Measurements from ENCODE around the gene ENOX1.

Gene ENOX1

GRCh38 chr13:43749503-43749902 lies 37.3 kb downstream of the ENOX1 start:
- in situ Hi-C loops (cut with HindIII; ENCODE audit: low sequenced_read_pairs): no loop called here

- in situ Hi-C loops (cut with HindIII; ENCODE audit: low sequenced_read_pairs): no loop called here
These were observed 42.3 kb downstream of the ENOX1 start for GRCh38 chr13:43744261-43745031.

GRCh38 chr13:43742911-43743310 lies 43.9 kb downstream of the ENOX1 start:
- in situ Hi-C loops (cut with HindIII; ENCODE audit: low sequenced_read_pairs): no loop called here

DNA sequence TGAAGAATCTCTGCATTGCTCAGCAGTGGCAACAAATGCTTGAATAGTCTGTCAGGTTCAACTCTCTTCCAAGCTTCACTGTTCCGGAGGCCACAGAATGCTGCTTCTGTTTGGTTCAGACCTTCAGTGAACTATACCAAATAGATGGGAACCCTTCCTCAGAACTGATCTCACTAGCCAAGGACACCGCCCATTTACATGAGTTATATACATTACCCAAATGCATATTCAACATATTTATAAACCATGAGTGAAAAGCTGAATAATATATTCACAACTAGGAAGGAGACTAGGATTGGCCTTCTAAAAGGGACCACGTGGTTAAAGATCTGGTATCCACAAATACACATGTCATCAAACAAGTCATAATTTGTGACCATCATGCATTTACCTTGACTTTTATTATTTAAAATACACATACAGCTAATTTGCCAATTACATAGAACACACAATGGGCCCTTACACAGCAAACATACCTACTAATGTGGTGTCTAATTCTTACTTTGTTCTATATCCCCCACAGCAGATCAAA lies 49.3 kb downstream of the ENOX1 start:
- in situ Hi-C loops (cut with HindIII; ENCODE audit: low sequenced_read_pairs): no loop called here

DNA sequence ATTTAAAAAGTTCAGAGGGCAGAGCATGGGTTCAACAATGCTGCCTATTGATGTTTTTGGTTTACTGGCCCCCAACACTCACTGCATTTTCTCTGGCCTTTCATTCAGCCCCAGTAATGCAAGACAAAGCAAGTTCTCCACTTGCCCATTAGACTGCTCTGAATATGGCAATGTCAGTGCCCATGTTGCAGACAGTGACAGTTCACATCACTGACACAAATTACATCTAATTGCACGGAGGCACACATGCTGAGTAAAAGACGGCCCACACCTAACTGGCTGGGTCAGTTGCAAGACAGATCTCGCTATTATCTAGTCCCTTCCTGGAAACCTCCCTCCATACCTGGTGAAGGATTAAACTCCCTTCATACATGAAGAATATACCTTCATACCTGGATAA lies 54.0 kb downstream of the ENOX1 start:
- in situ Hi-C loops (cut with HindIII; ENCODE audit: low sequenced_read_pairs): no loop called here

DNA sequence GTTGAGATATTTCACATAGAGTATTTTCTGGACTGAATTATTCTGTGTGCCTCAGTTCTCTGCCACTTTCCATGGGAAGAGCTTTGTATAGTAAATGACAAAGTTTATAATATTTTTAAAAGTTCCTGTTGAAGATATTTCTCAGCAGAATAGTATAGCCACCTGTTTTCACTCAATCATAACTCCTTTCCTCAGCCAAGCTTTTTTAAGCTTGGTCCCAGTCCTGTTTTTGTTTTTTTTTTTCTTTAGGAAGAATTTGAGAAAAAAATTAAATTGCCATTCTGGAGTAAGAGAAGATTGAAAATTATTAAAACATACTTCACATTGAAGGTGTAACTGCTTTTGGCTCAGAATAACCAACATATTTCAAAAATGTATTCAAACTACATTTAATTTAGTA lies 55.5 kb downstream of the ENOX1 start:
- in situ Hi-C loops (cut with HindIII; ENCODE audit: low sequenced_read_pairs): no loop called here

DNA sequence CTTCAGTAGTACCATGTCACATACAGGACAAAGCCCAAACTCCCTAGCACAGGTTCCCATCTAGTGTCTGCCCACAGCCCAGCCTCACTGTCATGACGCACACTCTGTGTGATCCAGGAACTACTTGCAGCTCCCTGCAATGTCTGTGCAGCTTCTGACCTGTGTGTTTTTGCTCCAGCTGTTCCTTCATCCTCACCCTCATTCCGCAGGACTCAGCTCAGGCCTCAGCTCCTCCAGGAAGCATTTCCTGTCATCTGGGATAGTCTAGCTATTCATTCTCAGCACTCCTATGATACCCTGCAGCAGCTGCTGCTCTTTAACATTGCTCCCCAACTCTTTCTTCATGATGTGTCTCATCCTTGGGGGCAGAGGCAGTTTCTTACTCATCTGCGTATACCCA lies 56.1 kb downstream of the ENOX1 start:
- in situ Hi-C loops (cut with HindIII; ENCODE audit: low sequenced_read_pairs): no loop called here

DNA sequence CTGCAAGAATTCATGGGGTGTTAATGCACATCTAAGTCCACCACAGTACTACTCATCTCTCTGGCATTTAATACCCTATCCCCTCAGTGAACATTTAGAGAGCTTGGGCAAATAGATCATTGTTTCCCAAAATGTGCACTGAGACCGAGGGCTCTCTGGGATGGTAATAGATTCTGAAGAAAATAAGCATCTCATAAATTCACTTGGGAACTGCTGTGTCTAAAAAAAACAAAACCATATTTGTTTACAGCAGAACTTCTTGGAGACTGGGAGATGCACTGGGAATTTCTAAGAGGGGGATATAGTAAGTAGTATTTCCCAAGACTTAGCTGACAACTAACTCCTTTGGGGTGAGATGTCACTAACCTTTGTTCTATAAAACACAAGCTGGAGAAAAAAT lies 58.4 kb downstream of the ENOX1 start:
- in situ Hi-C loops (cut with HindIII; ENCODE audit: low sequenced_read_pairs): no loop called here

DNA sequence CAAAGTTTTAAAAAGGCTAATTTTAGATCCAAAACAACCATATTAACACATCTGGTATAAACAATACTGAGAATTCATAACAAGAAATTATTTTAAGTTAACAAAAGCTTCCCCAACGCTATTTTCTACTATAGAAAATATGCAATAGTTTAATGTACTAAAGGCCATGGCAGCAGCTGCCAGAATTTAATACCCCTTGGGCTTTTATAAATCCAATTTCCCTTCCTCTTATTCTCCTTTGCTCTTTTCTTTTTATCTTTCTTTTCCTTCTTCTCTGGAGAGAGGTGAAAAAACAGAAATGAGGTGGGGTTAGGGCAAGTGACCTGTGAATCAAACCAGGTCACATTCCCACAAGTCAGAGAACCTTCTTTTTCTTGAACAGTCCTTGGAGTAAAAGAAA lies 58.9 kb downstream of the ENOX1 start:
- in situ Hi-C loops (cut with HindIII; ENCODE audit: low sequenced_read_pairs): no loop called here

GRCh38 chr13:43725460-43725859 lies 61.3 kb downstream of the ENOX1 start:
- in situ Hi-C loops (cut with HindIII; ENCODE audit: low sequenced_read_pairs): no loop called here

- in situ Hi-C loops (cut with HindIII; ENCODE audit: low sequenced_read_pairs): no loop called here
These were observed 65.9 kb downstream of the ENOX1 start for GRCh38 chr13:43720780-43721397.

DNA sequence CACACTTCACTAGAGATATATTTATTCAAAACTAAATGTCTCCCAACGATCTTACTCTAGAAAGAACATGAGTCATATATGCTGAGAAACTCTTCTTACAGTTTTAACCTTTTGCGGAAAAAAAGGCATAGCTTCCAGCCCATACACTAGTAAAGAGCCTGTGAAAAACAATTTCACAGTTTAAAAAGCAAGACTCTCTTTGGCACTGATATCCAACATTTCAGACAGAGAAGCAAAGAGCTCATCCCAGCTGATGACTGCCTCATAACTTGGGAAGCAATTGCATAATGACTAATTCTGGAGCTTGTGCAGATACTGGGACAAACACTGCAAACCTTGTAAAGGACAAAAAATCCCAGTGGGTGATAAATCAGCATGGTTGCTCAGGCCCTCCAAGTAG lies 88.0 kb downstream of the ENOX1 start:
- in situ Hi-C loops (cut with HindIII; ENCODE audit: low sequenced_read_pairs): no loop called here

GRCh38 chr13:43698009-43698408 lies 88.8 kb downstream of the ENOX1 start:
- in situ Hi-C loops (cut with HindIII; ENCODE audit: low sequenced_read_pairs): no loop called here

DNA sequence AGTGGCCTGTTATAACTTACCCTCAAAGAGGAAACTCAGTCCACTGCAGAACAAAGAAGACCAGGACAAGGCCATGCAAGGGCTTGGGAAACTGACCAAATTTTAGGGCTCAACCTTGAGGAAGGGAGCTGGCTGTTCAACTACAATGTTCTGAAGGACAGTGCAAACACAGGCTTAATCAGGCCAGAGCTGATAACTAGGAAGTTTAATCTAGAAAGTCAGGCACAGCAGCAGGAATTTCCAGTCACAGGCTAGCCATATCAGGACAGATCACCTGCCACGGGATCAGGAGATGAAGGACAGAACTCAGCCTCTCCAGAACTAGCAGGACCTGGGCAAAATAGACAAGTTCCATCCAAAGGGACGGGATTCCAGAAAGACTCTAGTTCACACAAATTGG lies 89.4 kb downstream of the ENOX1 start:
- in situ Hi-C loops (cut with HindIII; ENCODE audit: low sequenced_read_pairs): no loop called here

- in situ Hi-C loops (cut with HindIII; ENCODE audit: low sequenced_read_pairs): no loop called here
These were observed 92.6 kb downstream of the ENOX1 start for GRCh38 chr13:43694146-43694664.

DNA sequence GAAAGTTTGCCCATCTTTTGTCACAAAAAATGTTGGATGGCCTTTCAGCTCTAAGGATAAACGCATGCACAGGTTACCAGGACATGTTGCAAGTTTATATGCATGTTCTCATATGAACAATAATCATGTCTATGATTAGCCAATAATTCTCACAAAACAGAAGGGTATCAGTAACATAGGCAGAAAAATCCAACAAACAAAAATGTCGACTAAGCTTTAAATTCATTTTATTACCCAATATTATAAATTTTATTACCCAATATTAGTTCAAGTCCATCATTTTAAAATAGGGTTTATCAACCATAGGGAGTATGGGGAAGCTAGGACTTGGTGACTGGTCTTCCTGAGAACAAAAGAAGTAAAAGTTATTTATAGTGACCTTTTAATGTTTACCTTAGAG lies 93.1 kb downstream of the ENOX1 start:
- in situ Hi-C loops (cut with HindIII; ENCODE audit: low sequenced_read_pairs): no loop called here

DNA sequence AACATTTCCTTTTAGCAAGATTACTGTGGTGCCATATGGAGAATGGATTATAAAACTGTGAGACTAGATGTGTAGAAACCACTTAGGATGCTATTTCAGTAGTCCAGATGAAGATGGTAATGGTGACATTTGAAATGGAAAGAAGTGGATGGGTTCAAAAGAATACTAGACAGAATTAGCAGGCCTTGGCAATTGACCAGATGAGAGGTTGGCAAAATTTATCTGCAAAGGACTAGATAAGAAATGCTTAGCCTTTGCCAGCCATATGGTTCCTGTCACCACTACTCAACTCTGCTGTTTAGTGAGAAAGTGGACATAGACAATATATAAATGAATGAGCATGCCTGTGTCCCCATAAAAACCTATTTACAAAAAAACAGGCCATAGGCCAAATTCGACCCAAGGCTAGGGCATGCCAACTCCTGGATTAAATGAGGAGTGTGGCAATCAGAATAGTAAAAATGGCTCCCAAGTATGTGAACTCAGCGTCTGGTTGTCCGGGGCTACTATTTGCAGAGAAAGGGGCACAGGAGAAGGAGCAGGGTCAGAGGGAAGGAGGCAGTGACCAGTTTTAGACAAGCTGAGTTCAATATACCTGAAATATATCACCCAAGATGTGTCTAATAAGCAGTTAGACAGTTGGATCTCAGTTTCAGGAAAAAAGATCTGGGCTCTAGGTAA lies 98.4 kb downstream of the ENOX1 start:
- in situ Hi-C loops (cut with HindIII; ENCODE audit: low sequenced_read_pairs): no loop called here

GRCh38 chr13:43687038-43687437 lies 99.7 kb downstream of the ENOX1 start:
- in situ Hi-C loops (cut with HindIII; ENCODE audit: low sequenced_read_pairs): no loop called here

DNA sequence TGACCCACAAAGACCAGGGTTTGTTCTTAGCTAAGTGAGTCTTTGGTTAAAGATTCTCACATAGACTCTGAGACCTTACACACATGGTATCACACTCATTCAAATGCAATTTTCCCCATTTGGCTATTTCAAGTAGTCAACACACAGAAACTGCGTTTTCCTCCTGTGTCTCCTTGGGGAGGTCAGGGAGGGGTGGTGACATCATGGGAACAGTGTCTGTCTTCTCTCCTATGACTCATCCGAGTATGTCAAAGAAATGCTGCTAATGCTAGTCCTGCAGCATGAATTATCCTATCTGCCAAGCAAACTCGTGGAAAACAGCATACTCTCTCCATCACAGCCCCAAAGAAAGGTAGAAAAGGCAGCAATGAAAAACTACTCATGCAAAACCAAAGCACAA lies 100.2 kb downstream of the ENOX1 start:
- in situ Hi-C loops (cut with HindIII; ENCODE audit: low sequenced_read_pairs): no loop called here

- in situ Hi-C loops (cut with HindIII; ENCODE audit: low sequenced_read_pairs): no loop called here
These were observed 101.6 kb downstream of the ENOX1 start for GRCh38 chr13:43684963-43685725.

GRCh38 chr13:43682701-43683100 lies 104.1 kb downstream of the ENOX1 start:
- in situ Hi-C loops (cut with HindIII; ENCODE audit: low sequenced_read_pairs): no loop called here

All from DLD1 (cell line).